Mammary epithelial cell (primary cell): Measurements from ENCODE around the gene FRRS1L.

Experiments used
- CTCF ChIP-seq, 2 donors: IDR thresholded peaks in 1 of 2; conservative IDR thresholded peaks in 1 of 2; 2 replicates each; pipeline ENCODE4 v1.5.1; 2011 to 2012; ENCODE audit warnings: inconsistent platforms in 2 of 2, low read length in 2 of 2, mild to moderate bottlenecking in 2 of 2, control low read depth in 1 of 2, low read depth in 1 of 2; ENCODE audit not compliant: insufficient read depth in 1 of 2; ENCODE audit errors: extremely low read depth in 1 of 2
- EZH2 ChIP-seq: IDR thresholded peaks from 2 replicates; pipeline ENCODE4 v1.6.1; 2012; ENCODE audit warnings: low read length, inconsistent platforms, borderline replicate concordance

- no peak for TF ChIP-seq CTCF (conservative IDR thresholded peaks at IDR 0.05 in 1 of 2, IDR thresholded peaks at IDR 0.05 in 1 of 2; ENCODE audit: extremely low read depth in 1 of 2, insufficient read depth in 1 of 2, low read depth in 1 of 2, low read length in 2 of 2)
- no peak for TF ChIP-seq EZH2
Observed at GRCh38 chr9:109094268-109094667, 72.8 kb downstream of the FRRS1L start.
